HCT116 (cell line): ENCODE results near the gene PPP1R12C.

ENCODE experiments used
- CEBPB ChIP-seq: IDR thresholded peaks from 2 replicates; pipeline ENCODE4 v1.6.1; 2012; ENCODE audit warnings: low read depth
- CTCF ChIP-seq, 3 experiments: fragments of 200-600 bp in 1 of 3; sonication (generic) in 1 of 3; IDR thresholded peaks in 2 of 3; conservative IDR thresholded peaks in 1 of 3; 2 replicates each; pipeline ENCODE4 v1.5.1; 2012 to 2017; ENCODE audit warnings: low read depth in 2 of 3, low read length in 2 of 3, antibody characterized with exemption in 1 of 3, borderline replicate concordance in 1 of 3, control low read depth in 1 of 3, mild to moderate bottlenecking in 1 of 3, mixed read lengths in 1 of 3, mixed run types in 1 of 3, moderate library complexity in 1 of 3; ENCODE audit not compliant: insufficient read depth in 1 of 3
- EZH2 ChIP-seq: fragments of 200-600 bp; sonication (generic); IDR thresholded peaks from 2 replicates; pipeline ENCODE4 v1.6.1; 2017; ENCODE audit warnings: antibody characterized with exemption, mixed run types
- EZH2phosphoT487 ChIP-seq: fragments of 200-600 bp; IDR thresholded peaks from 2 replicates; pipeline ENCODE4 v1.6.1; 2018; ENCODE audit warnings: antibody characterized with exemption, borderline replicate concordance
- MAX ChIP-seq: IDR thresholded peaks from 2 replicates; pipeline ENCODE4 v1.6.1; 2012
- POLR2A ChIP-seq: IDR thresholded peaks from 2 replicates; pipeline ENCODE4 v1.7.0; 2011; ENCODE audit warnings: borderline replicate concordance; ENCODE audit not compliant: insufficient read depth, insufficient read length; ENCODE audit errors: extremely low read depth
- RAD21 ChIP-seq: IDR thresholded peaks from 2 replicates; pipeline ENCODE4 v1.6.1; 2012; ENCODE audit warnings: low read depth, mild to moderate bottlenecking
- REST ChIP-seq: IDR thresholded peaks from 2 replicates; pipeline ENCODE4 v1.6.1; 2012; ENCODE audit warnings: low read depth
- TCF7L2 ChIP-seq: IDR thresholded peaks from 2 replicates; pipeline ENCODE4 v1.7.0; 2011; ENCODE audit warnings: borderline replicate concordance, inconsistent platforms; ENCODE audit not compliant: insufficient read depth, insufficient read length; ENCODE audit errors: extremely low read depth
- YY1 ChIP-seq: IDR thresholded peaks from 2 replicates; pipeline ENCODE4 v1.6.1; 2011; ENCODE audit warnings: low read length, low read depth, moderate library complexity, mild to moderate bottlenecking; ENCODE audit not compliant: insufficient replicate concordance; ENCODE audit errors: extremely low read depth
- ZBTB33 ChIP-seq: IDR thresholded peaks from 2 replicates; pipeline ENCODE4 v1.6.1; 2011; ENCODE audit warnings: mild to moderate bottlenecking, low read length, moderate library complexity; ENCODE audit not compliant: insufficient replicate concordance; ENCODE audit errors: extremely low read depth
- ZFX ChIP-seq: fragments of 450-650 bp; IDR thresholded peaks from 2 replicates; pipeline ENCODE4 v1.6.1; 2017

- TF ChIP-seq EZH2phosphoT487 (no peak), CTCF (IDR thresholded peaks at IDR 0.05 in 2 of 3, conservative IDR thresholded peaks at IDR 0.05 in 1 of 3; ENCODE audit: borderline replicate concordance in 1 of 3, insufficient read depth in 1 of 3, low read depth in 2 of 3, low read length in 2 of 3) (peak; percentile 10 to 50 (median 33); a peak in 4 of 6 replicates), POLR2A (no peak), EZH2 (no peak), YY1 (no peak), RAD21 (peak; percentile 51), TCF7L2 (no peak), ZBTB33 (no peak), ZFX (no peak), MAX (no peak), CEBPB (no peak), REST (no peak)
These were observed 17.6 kb downstream of the PPP1R12C start for GRCh38 chr19:55099557-55100506.
